Lower leg skin (tissue), 4 donors: ENCODE data around the gene FCER2. TPM values are rescaled to one million over a fixed set of nuclear protein-coding genes. Genes with fewer than 3 reads are reported as not detected.

Source experiments
- DNase-seq, 2 donors: peaks; one replicate each; pipeline ENCODE4 v3.0.0-alpha.2; 2019; ENCODE audit warnings: low spot score in 2 of 2
- H3K4me3 ChIP-seq: fragments of 200-600 bp; sonication (generic); 2 replicates; pipeline ENCODE4 v1.5.1; 2017; ENCODE audit warnings: mild to moderate bottlenecking, low read depth; ENCODE audit not compliant: poor library complexity, severe bottlenecking
- POLR2A ChIP-seq, 2 donors: fragments of 450-650 bp; IDR thresholded peaks; one replicate each; pipeline ENCODE4 v1.6.1; 2016 to 2017; ENCODE audit warnings: antibody characterized with exemption in 2 of 2, mild to moderate bottlenecking in 1 of 2, moderate library complexity in 1 of 2
- WGBS, 2 donors: methylation state at CpG; one replicate each; pipeline ENCODE4 v1.1.5; 2018; 5-methylcytosine and 5-hydroxymethylcytosine counted together
- intact Hi-C: fragments of 100-400 bp; cut with DNase I; formaldehyde crosslinking; loops from one replicate; pipeline ENCODE4 v1.15.0; 2023; ENCODE audit warnings: low total_unique reads
- total RNA-seq, 4 donors: library from RNA; depleted of rRNA; stranded (reverse); fragments of >200 nt; gene quantifications; one replicate each; pipeline ENCODE4 v1.1.0, GENCODE V29; 2016
- TF ChIP-seq, protein P1 (sequence below), 3 donors: fragments of 450-650 bp; IDR thresholded peaks; one replicate each; pipeline ENCODE4 v1.5.1; 2016; ENCODE audit warnings: antibody characterized with exemption in 3 of 3, mild to moderate bottlenecking in 3 of 3, moderate library complexity in 2 of 3

FCER2 gene
- total RNA-seq, 4 donors from 2014 or later = not detected

DNA sequence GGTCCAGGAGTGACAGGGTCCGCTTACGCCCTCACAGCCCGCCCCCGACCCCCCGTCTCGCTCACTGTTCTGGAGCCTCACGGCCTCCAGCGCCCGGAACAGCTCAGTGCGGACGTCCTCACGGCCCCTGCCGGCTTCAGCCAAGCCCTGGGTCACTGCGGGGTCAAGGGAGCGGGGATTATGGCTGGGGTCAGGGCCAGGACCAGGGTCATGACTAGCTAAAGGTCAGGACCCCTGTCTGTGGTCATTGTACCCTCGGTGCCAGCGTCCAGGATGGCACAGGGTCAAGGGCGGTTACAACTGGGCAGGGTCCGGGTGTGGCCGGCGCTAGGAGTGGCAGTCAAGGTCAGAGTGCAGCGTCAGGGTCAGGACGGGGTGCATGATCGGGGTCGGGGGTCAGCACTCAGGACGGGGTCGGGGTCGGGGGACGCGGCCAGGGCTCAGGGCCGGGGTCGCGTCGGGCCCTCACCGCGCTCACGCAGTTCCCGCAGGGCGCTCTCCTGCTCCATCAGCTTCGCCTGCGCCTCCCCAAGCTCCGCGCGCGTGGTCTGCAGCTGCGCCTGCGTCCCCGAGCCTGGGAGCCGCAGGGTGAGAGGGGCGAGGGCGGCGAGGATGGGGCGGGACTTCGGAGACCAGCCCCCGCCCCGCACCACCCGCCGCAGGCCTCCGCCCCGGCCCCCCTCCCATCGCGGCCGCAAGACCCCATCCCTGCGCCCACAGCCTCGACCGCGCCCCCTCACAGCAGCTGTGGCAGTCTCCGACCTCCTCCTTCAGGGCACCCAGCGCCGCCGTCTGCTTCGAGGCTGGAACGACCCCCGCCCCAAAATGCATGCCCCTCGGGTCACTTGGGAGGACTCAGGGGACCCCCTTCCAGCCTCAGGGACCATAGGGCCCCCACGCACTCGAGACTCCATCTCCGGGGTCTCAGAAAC is 28.6 kb upstream of the FCER2 start:
- TF ChIP-seq POLR2A (IDR thresholded peaks at IDR 0.05) = no peak
- TF ChIP-seq, protein P1, sequence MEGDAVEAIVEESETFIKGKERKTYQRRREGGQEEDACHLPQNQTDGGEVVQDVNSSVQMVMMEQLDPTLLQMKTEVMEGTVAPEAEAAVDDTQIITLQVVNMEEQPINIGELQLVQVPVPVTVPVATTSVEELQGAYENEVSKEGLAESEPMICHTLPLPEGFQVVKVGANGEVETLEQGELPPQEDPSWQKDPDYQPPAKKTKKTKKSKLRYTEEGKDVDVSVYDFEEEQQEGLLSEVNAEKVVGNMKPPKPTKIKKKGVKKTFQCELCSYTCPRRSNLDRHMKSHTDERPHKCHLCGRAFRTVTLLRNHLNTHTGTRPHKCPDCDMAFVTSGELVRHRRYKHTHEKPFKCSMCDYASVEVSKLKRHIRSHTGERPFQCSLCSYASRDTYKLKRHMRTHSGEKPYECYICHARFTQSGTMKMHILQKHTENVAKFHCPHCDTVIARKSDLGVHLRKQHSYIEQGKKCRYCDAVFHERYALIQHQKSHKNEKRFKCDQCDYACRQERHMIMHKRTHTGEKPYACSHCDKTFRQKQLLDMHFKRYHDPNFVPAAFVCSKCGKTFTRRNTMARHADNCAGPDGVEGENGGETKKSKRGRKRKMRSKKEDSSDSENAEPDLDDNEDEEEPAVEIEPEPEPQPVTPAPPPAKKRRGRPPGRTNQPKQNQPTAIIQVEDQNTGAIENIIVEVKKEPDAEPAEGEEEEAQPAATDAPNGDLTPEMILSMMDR (IDR thresholded peaks at IDR 0.05) = no peak
- 2 to 3% methylated on average over 14 to 23 of the region's 78 CpGs for WGBS, 2 donors
- intact Hi-C loops = no loop called here
- no peak for DNase-seq
- H3K4me3 ChIP-seq = no peak overlapping the region

DNA sequence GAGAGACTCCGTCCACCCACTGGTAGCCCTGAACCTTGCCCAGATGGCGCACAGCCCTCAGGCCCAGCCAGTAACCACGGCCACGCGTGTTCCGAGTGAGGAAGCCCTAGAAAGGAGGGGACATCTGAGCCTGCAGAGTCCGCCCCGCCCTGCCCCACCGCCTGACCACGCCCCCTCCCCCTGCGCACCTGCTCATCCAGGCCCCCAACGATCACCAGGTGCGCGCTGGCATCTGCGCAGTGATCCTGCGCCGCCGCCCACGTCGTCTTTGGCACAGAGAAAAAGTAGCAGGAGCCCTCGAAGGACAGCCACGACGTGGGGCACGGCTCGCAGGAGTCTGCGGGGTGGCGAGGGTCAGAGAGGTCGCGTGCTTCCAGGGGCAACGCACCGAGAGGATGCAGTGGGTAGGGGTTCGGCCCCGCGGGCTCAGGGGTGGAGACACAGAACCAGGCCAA is 27.9 kb upstream of the FCER2 start:
- TF ChIP-seq POLR2A (IDR thresholded peaks at IDR 0.05) = no peak
- TF ChIP-seq, protein P1 (IDR thresholded peaks at IDR 0.05) = no peak
- no peak overlapping the region for H3K4me3 ChIP-seq
- intact Hi-C loops = no loop called here
- WGBS, 2 donors = 6 to 20% methylated on average over 30 to 33 of the region's 34 CpGs
- no peak for DNase-seq

DNA sequence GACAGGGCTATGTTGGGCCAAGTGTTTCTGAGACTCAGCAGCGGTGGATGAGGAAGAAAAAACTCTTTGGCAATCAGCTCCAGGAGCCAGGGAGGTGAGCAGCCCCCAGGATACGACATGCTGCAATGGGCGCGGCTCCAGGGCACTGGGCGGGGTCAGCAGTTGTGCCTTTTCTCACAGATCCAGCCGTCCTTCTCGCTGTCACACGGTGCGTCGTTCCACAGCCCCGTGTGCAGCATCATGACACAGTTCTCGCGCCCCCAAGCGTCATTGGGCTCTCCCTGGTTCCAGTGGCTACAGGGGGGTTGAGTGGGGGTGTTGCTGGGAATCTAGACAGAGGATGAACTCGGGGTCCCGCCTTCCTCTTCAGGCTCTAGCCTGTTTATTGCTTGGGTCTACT is 27.3 kb upstream of the FCER2 start:
- DNase-seq = no peak
- 15 to 17% methylated on average over 10 to 16 of the region's 16 CpGs for WGBS, 2 donors
- TF ChIP-seq, protein P1 (IDR thresholded peaks at IDR 0.05) = no peak
- no peak for TF ChIP-seq POLR2A (IDR thresholded peaks at IDR 0.05)
- H3K4me3 ChIP-seq = no peak overlapping the region
- intact Hi-C loops = no loop called here

DNA sequence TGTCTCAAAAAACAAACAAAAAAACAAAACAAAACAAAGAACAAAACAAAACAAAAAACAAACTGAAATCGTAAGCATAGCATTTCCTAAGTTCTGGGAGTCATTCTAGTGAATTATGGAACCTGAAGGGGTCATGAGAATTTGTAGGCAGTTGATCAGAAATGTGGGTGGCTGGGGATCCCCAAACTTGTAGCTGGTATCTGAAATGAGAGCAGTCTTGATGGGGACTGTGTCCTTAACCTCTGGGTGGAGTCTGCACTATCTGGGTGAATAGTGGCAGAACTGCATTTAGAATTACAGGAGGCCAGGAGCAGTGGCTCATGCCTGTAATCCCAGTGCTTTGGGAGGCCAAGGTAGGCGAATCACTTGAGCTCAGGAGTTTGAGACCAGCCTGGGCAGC is 23.9 kb upstream of the FCER2 start:
- no peak for DNase-seq
- 58 to 60% methylated on average over 2 of the region's 2 CpGs for WGBS, 2 donors
- H3K4me3 ChIP-seq = no peak overlapping the region
- TF ChIP-seq, protein P1 (IDR thresholded peaks at IDR 0.05) = no peak
- TF ChIP-seq POLR2A (IDR thresholded peaks at IDR 0.05) = no peak
- intact Hi-C loops = no loop called here

DNA sequence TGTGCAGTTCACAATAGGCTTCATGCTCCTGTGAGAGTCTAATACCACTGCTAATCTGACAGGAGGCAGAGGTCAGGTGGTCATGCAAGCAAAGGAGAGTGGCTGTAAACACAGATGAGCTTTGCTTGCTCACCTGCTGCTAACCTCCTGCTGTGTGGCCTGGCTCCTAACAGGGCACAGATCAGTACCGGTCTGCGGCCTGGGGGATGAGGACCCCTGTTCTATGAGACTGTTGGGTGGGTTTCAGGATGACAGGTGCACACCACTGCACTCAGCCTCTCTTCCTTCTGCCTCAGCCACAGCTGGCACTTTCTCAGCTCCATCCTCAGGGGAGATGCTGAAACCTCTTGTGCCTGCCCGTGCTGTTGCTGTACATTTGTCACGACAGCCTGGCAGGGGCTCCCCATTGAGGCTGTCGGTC is 20.3 kb upstream of the FCER2 start:
- TF ChIP-seq POLR2A (IDR thresholded peaks at IDR 0.05) = no peak
- TF ChIP-seq, protein P1 (IDR thresholded peaks at IDR 0.05) = no peak
- intact Hi-C loops = no loop called here
- 51 to 71% methylated on average over 5 of the region's 5 CpGs for WGBS, 2 donors
- no peak for DNase-seq
- H3K4me3 ChIP-seq = no peak overlapping the region
